Right ventricle myocardium superior (tissue), 1 donor: ENCODE data around the gene NKAIN2. TPM values are rescaled to one million over a fixed set of nuclear protein-coding genes. Genes with fewer than 3 reads are reported as not detected.

Experiments
- ATAC-seq: fragments of 200-7000 bp; cut with Tn5 transposase; one replicate; pipeline ENCODE4 v1.9.1; 2020; ENCODE audit warnings: mild to moderate bottlenecking; ENCODE audit not compliant: poor library complexity
- DNase-seq: peaks from one replicate; pipeline ENCODE4 v3.0.0-alpha.2; 2020
- intact Hi-C: fragments of 100-400 bp; cut with DNase I; formaldehyde crosslinking; loops from one replicate; pipeline ENCODE4 v1.11.2; 2022
- total RNA-seq: library from RNA; stranded (reverse); fragmentation: NEBNext Ultra II Directional; extraction: Animal tissue kit (Norgen Biotek cat#: 25700); gene quantifications from one replicate; pipeline ENCODE4 v1.2.1, GENCODE V29; 2021
- donor health status: DM: no; HTN: yes; CAD: no; lungs with severe emphysema.

Gene NKAIN2
- total RNA-seq, 1 donor from 2014 or later = 0.22 TPM

- intact Hi-C loops = no loop called here
- no peak for DNase-seq
- ATAC-seq = peak; percentile 49
Measured at GRCh38 chr6:124823240-124824111, 1019.8 kb downstream of the NKAIN2 start.

- no peak for ATAC-seq
- intact Hi-C loops = no loop called here
- DNase-seq = no peak
Measured at GRCh38 chr6:124825564-124825963, 1021.9 kb downstream of the NKAIN2 start.

- ATAC-seq (no peak), DNase-seq (no peak)
- intact Hi-C loops = no loop called here
Measured at GRCh38 chr6:124829822-124830221, 1026.2 kb downstream of the NKAIN2 start.

- no peak for DNase-seq
- intact Hi-C loops = no loop called here
- no peak for ATAC-seq
Measured at GRCh38 chr6:124830506-124830905, 1026.8 kb downstream of the NKAIN2 start.

- no peak for ATAC-seq
- intact Hi-C loops = no loop called here
- no peak for DNase-seq
Measured at GRCh38 chr6:124854338-124854922, 1050.8 kb downstream of the NKAIN2 start.

- no peak for ATAC-seq
- intact Hi-C loops = no loop called here
Measured at GRCh38 chr6:124857746-124858145, 1054.1 kb downstream of the NKAIN2 start.

GRCh38 chr6:124858564-124858963 is 1054.9 kb downstream of the NKAIN2 start:
- intact Hi-C loops = no loop called here
- ATAC-seq (no peak), DNase-seq (no peak)

More at GRCh38 chr6:124857746-124858145, 1054.1 kb downstream of the NKAIN2 start:
- DNase-seq = no peak

GRCh38 chr6:124859366-124859765 is 1055.7 kb downstream of the NKAIN2 start:
- no peak for ATAC-seq
- no peak for DNase-seq
- intact Hi-C loops = no loop called here

- no peak for DNase-seq
- ATAC-seq = no peak
- intact Hi-C loops = no loop called here
Measured at GRCh38 chr6:124866040-124866439, 1062.4 kb downstream of the NKAIN2 start.

- no peak for ATAC-seq
- intact Hi-C loops = no loop called here
- DNase-seq = no peak
Measured at GRCh38 chr6:124867121-124867520, 1063.5 kb downstream of the NKAIN2 start.

- DNase-seq (no peak), ATAC-seq (no peak)
- intact Hi-C loops = no loop called here
Measured at GRCh38 chr6:124868481-124868880, 1064.8 kb downstream of the NKAIN2 start.

GRCh38 chr6:124869416-124869815 is 1065.8 kb downstream of the NKAIN2 start:
- DNase-seq = no peak
- intact Hi-C loops = no loop called here
- no peak for ATAC-seq

GRCh38 chr6:124870611-124871459 is 1067.2 kb downstream of the NKAIN2 start:
- ATAC-seq = no peak
- no peak for DNase-seq
- intact Hi-C loops = loop anchor here (2.0 kb wide), 1 partner anchor 244 kb away; no protein-coding TSS in a partner anchor

- no peak for ATAC-seq
- intact Hi-C loops = no loop called here
Measured at GRCh38 chr6:124872361-124873065, 1068.8 kb downstream of the NKAIN2 start.

GRCh38 chr6:124873066-124873410 is 1069.4 kb downstream of the NKAIN2 start:
- no peak for ATAC-seq
- DNase-seq = no peak
- intact Hi-C loops = no loop called here

More at GRCh38 chr6:124872361-124873065, 1068.8 kb downstream of the NKAIN2 start:
- no peak for DNase-seq
